DMS53 treated with DMSO at 0.1 percent for 48 hours (cell line): Measurements from ENCODE around the gene SLC39A13.

ENCODE experiments used
- DNase-seq: peaks from one replicate; lab custom pipeline; 2025; ENCODE audit not compliant: unreplicated experiment; lab: John Stamatoyannopoulos, UW

The SLC39A13 gene

GRCh38 chr11:47383071-47383470 lies 25.3 kb upstream of the SLC39A13 start:
- DNase-seq: no peak

GRCh38 chr11:47384498-47384897 lies 23.9 kb upstream of the SLC39A13 start:
- DNase-seq: no peak

- no peak for DNase-seq
Measured at GRCh38 chr11:47387944-47388696, 20.3 kb upstream of the SLC39A13 start.

GRCh38 chr11:47388697-47389576 lies 19.5 kb upstream of the SLC39A13 start:
- DNase-seq: no peak

- DNase-seq: no peak
Measured at GRCh38 chr11:47389577-47390421, 18.6 kb upstream of the SLC39A13 start.

- no peak for DNase-seq
Measured at GRCh38 chr11:47390422-47390760, 18.0 kb upstream of the SLC39A13 start.

- DNase-seq: no peak
Measured at GRCh38 chr11:47391077-47391583, 17.3 kb upstream of the SLC39A13 start.

- DNase-seq: no peak
Measured at GRCh38 chr11:47391711-47392432, 16.5 kb upstream of the SLC39A13 start.

GRCh38 chr11:47392546-47393162 lies 15.7 kb upstream of the SLC39A13 start:
- no peak for DNase-seq

- no peak for DNase-seq
Measured at GRCh38 chr11:47393163-47394049, 15.0 kb upstream of the SLC39A13 start.

GRCh38 chr11:47394050-47394321 lies 14.4 kb upstream of the SLC39A13 start:
- no peak for DNase-seq

GRCh38 chr11:47394322-47395222 lies 13.8 kb upstream of the SLC39A13 start:
- no peak for DNase-seq

GRCh38 chr11:47395223-47396048 lies 13.0 kb upstream of the SLC39A13 start:
- DNase-seq: no peak

GRCh38 chr11:47396049-47396320 lies 12.4 kb upstream of the SLC39A13 start:
- DNase-seq: no peak

- no peak for DNase-seq
Measured at GRCh38 chr11:47398011-47398410, 10.4 kb upstream of the SLC39A13 start.

- DNase-seq: no peak
Measured at GRCh38 chr11:47398551-47398950, 9.8 kb upstream of the SLC39A13 start.

GRCh38 chr11:47399860-47400767 lies 8.3 kb upstream of the SLC39A13 start:
- no peak for DNase-seq
